HG03280 (cell line): Measurements from ENCODE around the gene NHLRC2.

Experiments used
- ATAC-seq: cut with Tn5 transposase; IDR thresholded peaks from one replicate; pipeline ENCODE4 v1.9.1; 2021; ENCODE audit warnings: mild to moderate bottlenecking, moderate library complexity; ENCODE audit not compliant: unreplicated experiment

Gene NHLRC2

GRCh38 chr10:113905756-113906155, 51.3 kb downstream of the NHLRC2 start:
- ATAC-seq, result no peak

DNA sequence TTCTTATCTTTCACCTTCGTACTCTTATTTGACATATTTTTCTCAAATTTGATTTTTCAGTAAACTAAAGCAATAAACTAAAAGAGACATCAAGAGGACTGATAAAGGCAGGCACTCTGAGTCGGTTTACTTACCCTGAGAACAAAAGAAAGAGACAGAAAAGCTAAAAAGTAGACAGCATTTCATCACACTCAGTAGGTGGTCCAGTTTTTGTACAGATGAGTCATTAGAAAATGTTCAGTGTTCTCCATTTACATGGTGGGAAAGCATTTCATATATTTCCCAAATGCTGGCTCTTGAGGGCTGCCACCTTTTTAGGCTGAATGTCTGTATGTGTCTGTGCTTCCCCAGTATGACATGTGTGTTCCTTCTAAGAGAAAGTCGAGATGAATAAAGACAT, 52.7 kb downstream of the NHLRC2 start:
- ATAC-seq, result no peak

DNA sequence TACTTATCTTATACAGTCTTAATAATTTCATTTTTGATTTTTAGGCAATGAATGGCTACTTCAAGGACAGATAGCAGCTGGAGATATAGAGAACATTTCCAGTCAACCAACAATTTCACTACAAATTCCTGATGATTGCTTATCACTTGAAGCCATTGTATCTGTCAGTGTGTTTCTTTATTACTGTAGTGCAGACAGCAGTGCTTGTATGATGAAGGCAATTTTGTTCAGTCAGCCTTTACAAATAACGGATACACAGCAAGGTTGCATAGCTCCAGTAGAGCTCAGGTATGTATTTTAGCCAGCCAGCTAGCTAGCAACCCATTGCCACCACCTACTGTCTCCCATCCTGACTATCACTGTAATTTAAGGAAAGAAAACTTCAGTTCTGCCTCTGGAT, 53.8 kb downstream of the NHLRC2 start:
- no peak for ATAC-seq

- no peak for ATAC-seq
Observed at GRCh38 chr10:113911113-113911512, 56.7 kb downstream of the NHLRC2 start.

DNA sequence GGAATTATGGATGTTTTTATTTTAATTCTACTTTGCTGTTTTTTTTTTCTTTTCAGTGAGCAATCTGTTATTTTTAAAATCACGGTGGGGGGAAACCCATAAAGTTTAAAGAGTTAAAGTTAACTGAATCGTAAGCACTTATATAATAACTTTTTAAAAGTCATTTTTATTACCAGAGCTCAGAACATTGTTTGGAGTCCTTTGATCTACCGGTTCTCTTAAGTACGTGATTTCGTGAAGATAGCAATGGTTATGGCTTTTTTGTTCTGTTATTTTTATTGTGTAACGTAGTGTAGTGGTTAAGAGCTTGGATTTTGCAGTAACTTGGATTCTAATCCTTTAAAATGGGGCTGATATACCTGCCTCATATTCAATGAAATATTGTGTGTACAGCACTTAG, 57.4 kb downstream of the NHLRC2 start:
- no peak for ATAC-seq

GRCh38 chr10:113912582-113912981, 58.1 kb downstream of the NHLRC2 start:
- no peak for ATAC-seq

GRCh38 chr10:113914956-113915355, 60.5 kb downstream of the NHLRC2 start:
- no peak for ATAC-seq

DNA sequence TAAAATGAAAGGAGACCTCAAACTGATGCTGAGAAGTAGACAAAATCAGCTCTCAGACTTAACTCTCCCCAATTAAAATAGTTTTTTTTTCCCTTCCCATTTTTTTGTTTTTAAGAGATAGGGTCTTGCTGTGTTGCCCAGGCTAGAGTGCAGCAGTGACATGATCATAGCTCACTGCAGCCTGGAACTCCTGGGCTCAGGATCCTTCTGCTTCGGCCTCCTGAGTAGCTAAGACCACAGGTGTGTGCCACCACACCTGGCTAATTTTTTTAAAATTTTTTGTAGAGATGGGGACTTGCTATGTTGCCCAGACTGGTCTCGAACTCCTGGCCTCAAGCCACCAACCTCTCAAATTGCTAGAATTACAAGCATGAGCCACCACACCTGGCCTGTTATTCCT, 61.1 kb downstream of the NHLRC2 start:
- ATAC-seq, result no peak

GRCh38 chr10:113916053-113916452, 61.6 kb downstream of the NHLRC2 start:
- ATAC-seq, result no peak

GRCh38 chr10:113917636-113918035, 63.2 kb downstream of the NHLRC2 start:
- ATAC-seq, result no peak

GRCh38 chr10:113920114-113920513, 65.7 kb downstream of the NHLRC2 start:
- ATAC-seq, result no peak

DNA sequence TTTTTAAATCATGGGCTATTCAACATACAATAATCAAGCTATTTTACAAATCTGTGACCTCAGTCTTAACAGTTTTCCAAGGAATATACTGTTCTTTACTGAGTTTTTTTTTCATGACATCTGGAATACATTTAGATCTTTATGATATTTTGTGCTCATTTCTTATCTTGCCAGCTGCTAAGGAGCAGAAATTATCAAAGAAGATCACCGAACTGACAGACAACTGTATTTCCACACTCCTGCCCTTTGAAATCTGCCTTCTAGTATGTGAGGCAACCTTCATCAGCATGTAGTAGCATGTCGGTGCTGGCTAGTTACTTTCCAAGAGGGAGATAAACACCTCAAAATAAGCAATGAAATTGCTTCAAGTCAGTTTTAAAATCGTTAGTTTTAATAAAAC, 66.4 kb downstream of the NHLRC2 start:
- no peak for ATAC-seq

- ATAC-seq, result no peak
Observed at GRCh38 chr10:113921561-113922370, 67.3 kb downstream of the NHLRC2 start.

DNA sequence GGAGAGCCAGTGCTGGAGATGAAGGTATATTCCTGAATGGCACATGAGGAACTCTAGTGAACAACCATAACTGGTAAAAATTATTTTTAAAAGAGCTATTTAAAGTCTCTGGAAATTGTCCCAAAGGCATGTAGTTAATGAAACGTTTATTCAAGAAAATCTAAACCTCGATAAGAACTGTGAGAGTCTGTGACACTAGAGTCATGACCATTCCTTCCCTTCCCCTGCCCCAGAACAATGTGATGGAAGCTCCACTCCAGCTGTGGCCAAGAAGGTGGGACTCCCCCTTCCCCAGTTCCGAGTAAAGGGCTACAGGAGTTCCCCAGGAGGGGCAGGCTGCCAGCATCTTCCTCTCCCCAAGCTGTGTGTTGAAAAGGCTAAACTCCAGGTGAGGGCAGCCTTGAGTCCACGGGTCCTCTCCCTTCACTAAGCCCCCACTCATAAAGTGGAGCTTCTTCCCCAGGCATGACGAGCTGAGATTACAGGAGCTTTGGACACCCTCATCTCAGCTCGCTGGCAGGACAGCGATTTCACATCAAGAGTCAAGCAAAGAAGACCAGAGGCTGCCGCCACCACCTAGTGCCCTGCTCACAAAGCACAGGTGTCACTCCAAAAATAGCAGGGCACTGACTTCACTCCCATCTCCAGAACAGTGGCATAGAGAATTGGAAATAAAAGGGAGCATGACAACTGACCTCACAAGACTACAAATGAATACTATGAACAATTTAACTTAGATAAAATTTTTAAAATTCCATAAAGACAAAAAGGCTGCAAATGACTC, 68.5 kb downstream of the NHLRC2 start:
- ATAC-seq, result no peak

- no peak for ATAC-seq
Observed at GRCh38 chr10:113924186-113924585, 69.7 kb downstream of the NHLRC2 start.

- ATAC-seq, result no peak
Observed at GRCh38 chr10:113924664-113925063, 70.2 kb downstream of the NHLRC2 start.

DNA sequence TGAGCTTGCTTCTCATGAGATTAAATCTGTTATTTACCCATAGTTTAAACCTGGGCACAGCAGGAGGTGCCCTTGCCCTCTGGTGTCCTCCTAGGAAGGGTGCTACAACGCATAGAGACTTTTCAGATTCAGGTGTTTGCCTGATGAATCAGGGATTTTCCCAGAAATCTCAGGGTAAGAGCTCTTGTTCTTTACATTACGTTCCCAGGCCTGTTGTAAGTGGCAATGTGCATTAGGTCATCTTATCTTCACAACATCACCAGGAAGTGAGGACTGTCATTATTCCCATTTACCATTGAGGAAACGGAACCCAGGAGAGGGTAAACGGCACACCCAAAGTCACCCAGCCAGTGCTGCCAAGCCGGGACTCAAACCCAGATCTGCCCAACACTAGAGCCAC, 73.0 kb downstream of the NHLRC2 start:
- ATAC-seq, result no peak

- ATAC-seq, result no peak
Observed at GRCh38 chr10:113928830-113929229, 74.4 kb downstream of the NHLRC2 start.

GRCh38 chr10:113929522-113929921, 75.1 kb downstream of the NHLRC2 start:
- no peak for ATAC-seq

DNA sequence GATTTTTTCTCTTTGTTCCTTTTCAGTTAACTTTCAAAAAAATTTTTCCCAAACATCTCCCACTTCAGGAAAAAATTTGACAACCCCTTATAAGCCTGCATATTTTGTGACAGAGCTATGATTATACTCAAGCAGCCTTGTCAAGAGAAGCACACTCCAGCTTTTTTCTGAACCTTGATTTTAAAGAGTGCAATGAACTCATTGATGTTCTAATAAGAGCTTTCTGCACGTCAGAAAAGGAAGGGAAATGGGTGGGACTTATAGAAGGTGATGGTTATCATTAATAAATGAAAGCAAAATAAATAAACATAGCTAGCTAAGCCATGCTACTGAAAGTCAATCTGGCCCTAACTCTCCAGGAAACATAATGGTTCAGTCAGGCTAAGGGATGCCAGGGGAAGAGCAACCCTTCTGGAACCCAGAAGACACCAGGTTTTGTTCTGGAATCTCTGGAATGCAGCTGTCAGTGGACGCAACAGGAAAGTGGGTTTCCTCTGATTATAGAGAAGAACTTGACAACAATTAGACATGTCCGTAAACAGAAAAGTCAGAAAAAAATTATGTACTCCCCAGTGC, 76.1 kb downstream of the NHLRC2 start:
- no peak for ATAC-seq

GRCh38 chr10:113932854-113933253, 78.4 kb downstream of the NHLRC2 start:
- ATAC-seq, result no peak
